Activated CD4-positive, CD25-positive, alpha-beta regulatory T cell treated with anti-CD3 and anti-CD28 coated beads, Interleukin-2, amount 50 U/mL, for 16 hours (primary cell): ENCODE measurements around the gene TCTA.

Experiments
- DNase-seq: peaks from one replicate; pipeline ENCODE4 v3.0.0-alpha.2; 2020; ENCODE audit warnings: low read depth, low spot score

TCTA gene

DNA sequence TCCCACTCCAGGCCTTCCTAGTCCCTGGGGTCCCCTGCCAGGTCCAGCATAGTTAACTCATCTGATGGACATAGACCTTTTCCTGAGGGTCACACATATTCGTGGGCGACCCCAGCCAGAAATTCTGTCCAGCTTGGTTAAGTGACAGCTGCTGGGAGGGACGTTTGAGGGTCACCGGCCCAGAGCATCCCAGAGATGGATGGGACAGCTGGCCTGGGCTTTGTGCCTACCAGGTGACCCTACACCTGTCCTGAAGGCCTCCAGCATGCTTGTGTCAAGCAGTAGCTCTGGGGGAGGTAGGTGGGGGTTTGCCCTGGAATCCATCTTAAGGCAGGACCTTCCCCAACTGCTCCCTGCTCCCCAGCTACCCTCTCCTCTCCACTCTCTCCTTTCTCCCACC lies 48.7 kb downstream of the TCTA start:
- DNase-seq = no peak

- no peak for DNase-seq
Observed at GRCh38 chr3:49461443-49462171, 49.4 kb downstream of the TCTA start.

- DNase-seq = no peak
Observed at GRCh38 chr3:49462222-49462621, 50.0 kb downstream of the TCTA start.

- DNase-seq = no peak
Observed at GRCh38 chr3:49465270-49466034, 53.2 kb downstream of the TCTA start.
